Skin of body (tissue), 2 donors: ENCODE results near the gene CACNA1C. TPM values are rescaled to one million over a fixed set of nuclear protein-coding genes. Genes with fewer than 3 reads are reported as not detected.

Experiments
- DNase-seq: peaks from one replicate; lab custom pipeline; 2025; lab: John Stamatoyannopoulos, UW
- total RNA-seq: library from RNA; depleted of rRNA; stranded (reverse); fragments of >200 nt; gene quantifications from one replicate; pipeline ENCODE4 v1.2.3, GENCODE V29; 2014

The CACNA1C gene
- total RNA-seq, 1 donor from 2014 or later: 4.3 TPM

DNA sequence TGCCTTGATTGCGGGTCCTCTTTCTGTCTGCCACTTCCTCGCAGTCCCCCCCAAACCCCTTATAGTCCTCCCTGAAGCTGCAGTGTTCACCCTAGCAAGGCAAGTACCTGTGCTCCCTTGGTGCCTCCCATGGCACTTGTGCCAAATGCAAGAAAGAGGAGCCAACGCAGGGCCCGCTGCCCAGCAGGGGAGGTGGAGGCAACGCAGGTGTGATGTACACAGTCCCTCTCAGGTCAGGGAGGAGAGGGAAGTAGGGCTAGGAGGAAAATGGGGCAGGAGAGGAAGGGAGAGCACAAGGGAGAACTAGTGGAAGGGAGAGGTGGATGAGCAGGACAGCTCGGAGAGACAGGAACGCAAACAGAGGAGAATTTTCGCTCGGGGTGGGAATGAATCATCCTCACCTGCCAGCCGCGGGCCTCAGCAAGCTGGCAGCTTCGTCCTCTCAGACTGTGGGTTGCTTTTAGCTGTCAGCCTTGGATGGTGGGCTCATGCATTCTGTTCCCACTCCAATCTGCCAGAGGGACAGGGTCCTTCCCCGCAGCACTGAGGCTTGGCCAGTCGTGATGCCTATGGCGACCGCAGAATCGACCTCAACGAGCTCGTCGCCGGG, 357.0 kb downstream of the CACNA1C start:
- DNase-seq: no peak

GRCh38 chr12:2410496-2410895, 357.7 kb downstream of the CACNA1C start:
- DNase-seq: no peak

DNA sequence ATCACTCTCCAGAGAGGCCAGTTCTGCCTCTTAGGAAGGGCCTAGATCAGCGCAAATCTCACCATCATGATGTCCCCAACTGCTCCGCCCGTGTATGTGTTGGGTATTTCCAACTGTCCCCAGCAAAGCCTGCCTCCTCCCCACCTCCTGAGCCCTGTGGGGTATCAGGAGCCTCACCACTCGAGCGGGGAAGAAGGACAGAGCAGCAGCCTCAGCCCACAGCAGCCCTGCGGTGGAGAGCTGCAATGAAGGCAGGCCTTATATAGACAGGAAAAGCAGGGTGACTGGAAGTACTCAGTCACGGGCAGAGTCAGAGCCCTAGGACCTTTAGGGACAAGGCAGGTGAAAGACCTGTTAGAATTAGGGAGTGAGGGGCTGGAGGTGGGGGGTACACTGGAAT, 358.2 kb downstream of the CACNA1C start:
- DNase-seq: no peak

GRCh38 chr12:2411616-2412304, 359.0 kb downstream of the CACNA1C start:
- no peak for DNase-seq

GRCh38 chr12:2412305-2412643, 359.5 kb downstream of the CACNA1C start:
- no peak for DNase-seq

DNA sequence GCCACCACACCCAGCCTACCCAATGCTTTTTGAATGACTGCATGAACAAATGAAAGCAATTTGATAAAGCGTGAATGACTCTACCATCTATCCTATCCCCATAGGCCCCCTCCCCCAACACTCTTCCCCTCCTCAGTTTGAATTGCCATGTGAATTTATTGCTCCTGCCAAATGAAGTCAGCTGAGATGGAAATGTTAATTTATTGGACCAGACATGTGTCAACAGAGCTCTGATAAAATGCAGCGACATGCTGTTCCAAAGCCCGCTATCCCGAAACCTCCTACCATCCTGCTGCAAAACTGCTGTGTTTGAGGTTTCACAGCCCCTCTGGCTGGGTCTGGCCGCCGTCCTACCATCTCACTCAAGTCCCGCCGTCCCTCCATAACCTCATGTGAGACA, 360.5 kb downstream of the CACNA1C start:
- no peak for DNase-seq

- DNase-seq: no peak
These were observed 361.4 kb downstream of the CACNA1C start for GRCh38 chr12:2413999-2414792.

GRCh38 chr12:2414810-2415567, 362.2 kb downstream of the CACNA1C start:
- no peak for DNase-seq

GRCh38 chr12:2415568-2415944, 362.8 kb downstream of the CACNA1C start:
- DNase-seq: no peak

DNA sequence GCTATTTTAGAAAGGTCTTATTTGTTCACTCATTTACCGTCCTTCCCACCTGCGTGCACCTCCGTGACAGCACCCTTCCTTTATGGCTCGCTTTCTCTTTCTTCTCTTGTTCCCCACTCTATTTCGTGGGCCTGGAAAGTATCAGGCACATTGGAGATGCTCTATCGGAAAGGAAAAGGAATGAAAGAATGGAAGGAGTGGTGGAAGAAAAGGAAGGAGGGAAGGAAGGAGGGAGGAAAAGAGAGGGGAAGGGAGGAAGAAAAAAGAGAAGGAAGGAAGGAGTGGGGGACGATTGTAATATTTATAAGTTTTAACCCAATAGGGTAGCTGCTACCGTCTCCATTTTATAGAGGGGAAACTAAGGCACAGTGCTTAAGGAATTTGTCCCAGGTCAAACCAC, 363.4 kb downstream of the CACNA1C start:
- DNase-seq: no peak

DNA sequence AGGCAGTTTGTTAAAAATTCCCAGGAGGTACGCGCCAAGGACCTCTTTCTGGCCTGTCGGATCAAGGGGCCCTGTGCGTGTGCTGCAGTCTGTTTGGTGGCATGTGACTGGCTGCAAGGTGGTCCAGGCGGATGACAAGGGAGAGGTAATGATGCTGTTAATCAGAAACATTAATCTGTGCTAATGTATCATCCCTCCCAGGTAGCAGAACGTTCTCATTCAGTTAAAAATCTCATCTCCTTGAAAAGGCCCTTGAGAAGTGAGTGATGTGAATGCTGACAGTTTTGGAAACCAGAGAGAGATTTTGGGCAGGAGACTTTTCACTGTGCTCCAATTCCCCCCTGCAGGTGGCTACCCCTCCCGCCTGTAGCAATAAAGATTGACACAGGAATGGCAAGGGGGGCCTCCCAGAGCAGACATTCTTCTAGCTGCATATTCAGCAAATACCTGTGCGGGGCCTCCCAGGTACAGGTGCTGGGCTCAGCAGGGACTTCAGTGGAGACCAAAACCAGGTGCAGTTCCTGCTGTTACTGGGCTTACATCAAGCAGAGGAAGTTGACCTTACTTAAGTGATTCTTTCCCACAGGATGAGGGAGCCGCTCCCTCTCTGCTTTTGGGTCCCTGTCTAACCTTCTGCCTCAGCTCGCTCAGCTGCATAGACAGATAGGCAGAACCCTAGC, 364.8 kb downstream of the CACNA1C start:
- no peak for DNase-seq

- no peak for DNase-seq
These were observed 365.8 kb downstream of the CACNA1C start for GRCh38 chr12:2418579-2418978.

- DNase-seq: no peak
These were observed 369.8 kb downstream of the CACNA1C start for GRCh38 chr12:2422591-2422990.

DNA sequence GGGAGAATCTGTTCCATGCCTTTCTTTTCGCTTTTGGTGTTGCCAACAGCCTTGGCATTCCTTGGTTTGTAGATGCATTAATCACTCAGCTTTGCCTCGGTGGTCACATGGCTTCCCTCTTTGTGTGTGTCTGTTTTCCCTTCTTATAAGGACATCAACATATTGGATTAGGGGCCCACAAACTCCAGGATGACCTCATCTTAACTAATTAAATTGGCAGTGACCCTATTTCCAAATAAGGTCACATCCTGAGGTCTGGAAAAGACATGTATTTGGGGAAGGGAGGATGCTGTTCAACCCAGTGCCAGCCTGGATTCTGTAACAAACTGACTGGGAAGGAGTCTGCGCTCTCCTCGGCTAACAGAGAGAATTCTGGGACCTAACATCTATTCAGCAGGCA, 376.2 kb downstream of the CACNA1C start:
- DNase-seq: no peak

DNA sequence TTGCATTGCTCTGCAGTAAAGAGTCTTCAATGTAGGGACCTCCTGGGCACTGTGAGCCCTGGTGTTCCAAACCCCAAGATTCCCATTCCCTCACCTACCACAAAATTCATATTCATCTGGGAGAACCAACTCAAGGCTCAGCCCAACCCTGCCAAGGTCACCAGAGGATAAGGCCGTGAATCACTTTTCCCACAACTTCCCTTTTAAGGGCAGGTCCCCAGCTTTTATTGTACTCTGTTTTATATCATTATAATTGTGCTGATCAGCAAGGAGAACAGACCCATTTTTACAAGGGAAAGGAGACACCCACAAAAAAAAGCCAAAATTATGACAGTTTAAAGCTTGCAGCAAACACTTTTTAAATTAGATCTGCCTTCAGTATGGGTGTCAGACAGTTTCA, 379.0 kb downstream of the CACNA1C start:
- DNase-seq: no peak

DNA sequence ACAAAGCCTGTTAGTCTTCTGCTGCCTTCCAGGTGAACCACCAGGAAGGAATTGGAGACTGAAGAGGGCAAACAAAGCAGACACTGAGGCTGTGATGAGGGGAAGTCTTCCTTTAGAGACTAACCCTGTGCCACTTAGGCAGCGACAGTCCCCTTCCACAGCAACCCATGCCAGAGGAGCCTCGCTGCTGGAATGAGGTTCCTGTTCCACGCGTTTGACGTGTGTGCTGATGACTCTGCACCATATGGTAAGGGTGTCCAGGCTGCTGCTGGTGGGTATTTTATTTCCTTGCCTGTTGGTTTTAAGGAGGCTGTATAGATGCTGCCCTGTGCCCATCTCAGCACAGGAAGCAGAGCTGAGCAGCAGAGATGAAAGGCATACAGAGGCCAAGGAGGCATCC, 380.1 kb downstream of the CACNA1C start:
- no peak for DNase-seq

GRCh38 chr12:2435511-2435910, 382.7 kb downstream of the CACNA1C start:
- no peak for DNase-seq

GRCh38 chr12:2439332-2440100, 386.7 kb downstream of the CACNA1C start:
- no peak for DNase-seq

GRCh38 chr12:2443776-2444175, 391.0 kb downstream of the CACNA1C start:
- no peak for DNase-seq

DNA sequence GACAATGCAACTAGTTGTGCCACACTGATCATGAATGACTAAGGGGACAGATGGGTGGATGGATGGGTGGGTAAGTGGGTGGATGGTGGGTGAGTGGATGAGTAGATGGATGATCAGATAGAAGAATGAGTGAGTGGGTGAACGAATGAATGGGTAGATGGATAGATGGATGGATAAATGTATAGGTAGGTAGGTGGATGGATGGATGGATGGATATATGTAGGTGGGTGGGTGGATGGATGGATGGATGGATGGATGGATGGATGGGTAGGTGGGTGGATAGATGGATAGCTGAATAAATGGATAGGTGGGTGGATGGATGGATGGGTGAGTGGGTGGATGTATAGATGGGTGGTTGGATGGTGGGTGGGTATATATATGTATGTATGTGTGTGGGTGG, 393.2 kb downstream of the CACNA1C start:
- no peak for DNase-seq

DNA sequence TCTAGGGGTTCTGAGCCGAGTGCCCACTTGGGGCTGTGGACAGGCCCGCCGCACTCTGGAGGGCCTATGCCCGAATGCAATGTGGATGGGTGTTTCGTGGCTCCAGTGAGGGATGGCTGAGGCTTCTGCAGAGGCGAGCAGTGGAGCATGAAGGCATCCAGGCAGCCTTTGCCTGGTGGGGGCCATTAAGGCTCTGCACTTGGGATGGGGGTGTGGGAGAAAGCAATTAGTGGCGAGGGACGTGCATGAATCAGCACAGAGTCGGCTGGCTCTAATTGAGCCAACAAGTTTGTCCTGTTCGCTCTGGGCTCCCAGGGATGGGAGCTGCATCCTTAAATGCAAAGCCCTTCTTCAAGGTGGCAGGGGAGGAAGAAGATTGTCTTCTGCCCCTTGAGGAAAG, 395.1 kb downstream of the CACNA1C start:
- DNase-seq: no peak
